DMS153 treated with DMSO at 0.1 percent for 48 hours (cell line): ENCODE results near the gene ASB14.
"Not testable (repeated sequence)": the region's sequence is repeated elsewhere in the genome, so short reads cannot be mapped to it uniquely, and the experiment has no call there.

Source experiments
- DNase-seq: peaks from one replicate; lab custom pipeline; 2025; ENCODE audit not compliant: unreplicated experiment; lab: John Stamatoyannopoulos, UW

ASB14 gene

GRCh38 chr3:57292159-57292896, at the start of gene ASB14:
Gene ASB14 (minus strand): TSS chr3:57292685. CDS start chr3:57292033, 652 bp downstream.
- DNase-seq, result no peak

DNA sequence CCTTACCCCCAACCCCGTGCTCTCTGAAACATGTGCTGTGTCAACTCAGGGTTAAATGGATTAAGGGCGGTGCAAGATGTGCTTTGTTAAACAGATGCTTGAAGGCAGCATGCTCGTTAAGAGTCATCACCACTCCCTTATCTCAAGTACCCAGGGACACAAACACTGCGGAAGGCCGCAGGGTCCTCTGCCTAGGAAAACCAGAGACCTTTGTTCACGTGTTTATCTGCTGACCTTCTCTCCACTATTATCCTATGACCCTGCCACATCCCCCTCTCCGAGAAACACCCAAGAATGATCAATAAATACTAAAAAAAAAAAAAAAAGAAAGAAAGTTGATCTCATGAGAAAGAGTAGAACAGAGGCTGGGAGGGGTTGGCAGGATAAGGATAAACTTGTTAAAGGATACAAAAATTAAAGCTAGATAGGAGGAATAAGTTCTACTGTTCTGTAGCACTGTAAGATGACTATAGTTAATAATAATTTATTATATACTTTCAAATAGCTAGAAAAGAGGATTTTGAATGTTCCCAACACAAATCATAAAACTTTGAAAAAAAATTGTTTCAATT, 46.7 kb upstream of the ASB14 start:
- not testable (repeated sequence) for DNase-seq

GRCh38 chr3:57338272-57339070, 46.0 kb upstream of the ASB14 start:
- not testable (repeated sequence) for DNase-seq

- DNase-seq, result no peak
Observed at GRCh38 chr3:57335283-57335938, 42.9 kb upstream of the ASB14 start.

DNA sequence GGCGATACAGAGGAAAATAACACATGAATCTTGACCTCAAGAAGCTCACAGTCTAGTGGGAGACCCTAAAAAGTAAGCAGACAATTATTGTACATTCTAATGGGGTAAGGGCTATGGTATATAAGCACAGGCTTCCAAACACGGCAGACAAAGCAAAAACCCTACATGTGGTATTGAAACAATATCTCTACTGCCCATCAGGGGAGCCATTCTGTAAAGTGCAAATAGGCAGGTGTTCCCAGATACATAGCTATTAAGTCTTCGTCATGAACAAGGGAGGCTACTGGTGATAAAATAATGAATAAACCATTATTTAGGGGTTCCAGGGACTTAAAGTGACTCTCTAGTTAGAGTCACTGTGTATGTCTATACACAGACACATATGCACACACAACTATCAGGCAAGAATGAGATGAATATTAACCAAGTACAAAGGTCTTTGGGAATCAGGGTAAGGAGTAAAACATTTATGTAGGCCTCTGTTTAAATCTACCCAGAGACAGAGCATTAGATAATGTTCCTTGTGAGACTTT, 38.7 kb upstream of the ASB14 start:
- DNase-seq, result no peak

DNA sequence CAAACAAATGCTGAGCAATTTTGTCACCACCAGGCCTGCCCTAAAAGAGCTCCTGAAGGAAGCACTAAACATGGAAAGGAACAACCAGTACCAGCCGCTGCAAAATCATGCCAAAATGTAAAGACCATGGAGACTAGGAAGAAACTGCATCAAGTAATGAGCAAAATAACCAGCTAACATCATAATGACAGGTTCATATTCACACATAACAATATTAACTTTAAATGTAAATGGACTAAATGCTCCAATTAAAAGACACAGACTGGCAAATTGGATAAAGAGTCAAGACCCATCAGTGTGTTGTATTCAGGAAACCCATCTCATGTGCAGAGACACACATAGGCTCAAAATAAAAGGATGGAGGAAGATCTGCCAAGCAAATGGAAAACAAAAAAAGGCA, 34.0 kb upstream of the ASB14 start:
- DNase-seq, result not testable (repeated sequence)

DNA sequence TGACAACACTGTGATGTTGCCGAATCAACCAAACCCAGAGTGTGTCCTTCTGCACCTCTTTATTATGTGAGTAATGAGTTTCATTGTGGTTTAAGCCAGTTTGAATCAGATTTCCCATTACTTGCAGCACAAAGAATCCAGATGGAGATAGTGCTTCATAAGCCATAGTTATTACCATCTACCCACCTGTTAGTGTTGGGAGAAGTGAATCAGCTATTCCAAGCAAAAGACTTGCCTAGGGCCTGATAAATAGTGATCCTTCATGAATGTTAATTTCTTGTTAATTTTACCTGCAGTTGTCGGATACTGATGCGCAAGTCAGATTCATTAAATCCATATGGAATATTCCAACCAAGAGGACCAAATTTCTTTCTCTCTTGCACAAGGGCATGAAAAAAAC, 21.7 kb upstream of the ASB14 start:
- no peak for DNase-seq

DNA sequence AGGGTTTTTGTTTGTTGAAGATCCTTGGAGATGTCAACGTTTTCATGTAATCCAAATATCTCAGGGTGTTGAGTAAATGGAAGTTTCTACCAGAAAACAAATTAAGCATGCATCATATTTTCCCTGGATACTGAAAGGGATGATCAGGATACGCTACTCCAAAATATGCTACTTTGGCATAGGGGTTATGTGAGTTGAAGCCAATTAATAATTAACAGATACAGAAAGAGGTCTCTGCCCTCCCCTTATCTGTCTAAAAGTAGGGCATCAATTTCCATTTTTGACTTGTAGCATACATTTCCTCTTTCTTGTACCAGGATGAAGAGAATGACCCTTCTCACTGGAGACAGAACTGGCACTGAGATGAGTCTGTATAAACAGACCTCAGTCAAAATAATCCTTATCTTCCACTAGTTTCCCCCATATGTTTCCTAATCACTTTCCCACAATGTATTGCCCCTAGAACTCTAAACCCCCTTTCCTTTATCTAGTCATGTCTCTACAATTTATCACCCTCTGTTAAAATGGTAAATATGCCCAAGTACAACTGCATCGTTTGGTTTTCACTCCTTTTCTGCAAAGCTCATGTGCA, 17.4 kb upstream of the ASB14 start:
- no peak for DNase-seq

DNA sequence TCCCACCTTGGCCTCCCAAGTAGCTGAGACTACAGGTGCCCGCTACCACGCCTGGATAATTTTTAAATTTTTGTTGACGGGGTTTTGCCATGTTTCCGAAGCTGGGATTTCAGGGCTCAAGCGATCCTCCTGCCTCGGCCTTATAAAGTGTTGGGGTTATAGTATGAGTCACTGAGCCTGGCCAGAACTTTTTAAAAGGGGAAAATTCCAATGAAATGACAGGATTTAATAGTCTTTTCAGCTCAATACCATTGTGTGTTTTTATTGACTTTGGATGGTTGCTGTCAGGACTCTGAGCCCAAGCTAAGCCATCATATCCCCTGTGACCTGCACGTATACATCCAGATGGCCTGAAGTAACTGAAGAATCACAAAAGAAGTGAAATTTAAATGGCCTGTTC, 11.0 kb upstream of the ASB14 start:
- not testable (repeated sequence) for DNase-seq

- DNase-seq, result no peak
Observed at GRCh38 chr3:57298041-57298440, 5.6 kb upstream of the ASB14 start.

GRCh38 chr3:57292897-57293526, 527 bp upstream of the ASB14 start:
- no peak for DNase-seq

- DNase-seq, result no peak
Observed at GRCh38 chr3:57288403-57288802, 4.1 kb downstream of the ASB14 start.

GRCh38 chr3:57287205-57287604, 5.3 kb downstream of the ASB14 start:
- no peak for DNase-seq

DNA sequence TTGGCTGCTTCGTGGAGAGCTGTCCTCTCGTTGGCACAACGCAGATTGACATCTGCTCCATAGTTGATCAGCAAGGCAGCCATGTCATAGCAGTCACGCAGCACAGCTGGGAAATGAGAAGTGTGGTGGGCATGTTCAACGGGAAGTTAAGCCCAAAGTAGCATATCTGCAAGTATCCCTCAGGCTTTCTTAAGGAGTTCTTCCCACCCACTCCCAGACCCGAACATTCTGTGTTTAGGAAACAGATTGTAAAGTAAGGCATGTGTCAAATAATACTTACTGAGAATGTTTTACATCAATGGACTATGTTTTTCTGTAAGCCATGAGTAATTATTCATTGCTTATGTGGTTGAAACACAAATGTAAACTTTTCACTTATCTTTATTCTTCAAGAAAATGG, 9.2 kb downstream of the ASB14 start:
- DNase-seq, result no peak

GRCh38 chr3:57281715-57282114, 10.8 kb downstream of the ASB14 start:
- no peak for DNase-seq

- no peak for DNase-seq
Observed at GRCh38 chr3:57279685-57280084, 12.8 kb downstream of the ASB14 start.

DNA sequence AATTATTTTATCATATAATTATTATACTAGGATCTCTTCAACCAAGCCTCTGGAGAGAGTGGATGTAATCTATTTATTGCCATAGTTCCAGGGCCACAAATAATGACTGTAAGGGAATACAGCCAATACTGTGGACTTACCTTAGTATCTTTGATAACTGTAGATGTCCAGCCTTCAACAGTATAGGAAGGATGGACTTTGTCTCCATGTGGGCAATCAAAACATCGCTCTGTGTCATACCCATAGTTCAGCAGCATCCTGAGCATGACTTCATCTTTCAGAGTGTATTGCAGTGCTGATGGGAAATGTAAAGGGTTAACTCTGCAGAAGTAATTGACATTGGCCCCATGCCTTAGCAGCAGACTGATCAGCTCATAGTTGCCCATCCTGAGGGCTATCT, 14.2 kb downstream of the ASB14 start:
- DNase-seq, result no peak

- no peak for DNase-seq
Observed at GRCh38 chr3:57275393-57275792, 17.1 kb downstream of the ASB14 start.

DNA sequence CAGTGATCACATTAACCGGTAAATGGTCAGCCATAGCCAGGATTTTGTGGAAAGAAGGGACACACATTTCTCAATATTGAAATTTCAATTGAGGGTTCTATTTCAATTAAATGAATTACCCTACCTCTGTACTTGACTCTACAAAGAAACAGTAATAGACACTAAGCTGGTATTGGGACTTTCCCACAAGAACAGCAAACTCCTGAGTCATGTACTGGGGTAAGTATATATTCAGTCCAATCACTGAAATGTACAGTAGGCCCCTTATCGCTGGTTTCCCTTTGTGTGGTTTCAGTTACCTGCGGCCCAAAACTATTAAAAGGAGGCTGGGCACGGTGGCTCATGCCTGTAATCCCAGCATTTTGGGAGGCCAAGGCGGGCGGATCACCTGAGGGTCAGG, 17.6 kb downstream of the ASB14 start:
- DNase-seq, result no peak

GRCh38 chr3:57268416-57268815, 24.1 kb downstream of the ASB14 start:
- no peak for DNase-seq
